ENCODE measurements around the gene UBAP2.

DNA sequence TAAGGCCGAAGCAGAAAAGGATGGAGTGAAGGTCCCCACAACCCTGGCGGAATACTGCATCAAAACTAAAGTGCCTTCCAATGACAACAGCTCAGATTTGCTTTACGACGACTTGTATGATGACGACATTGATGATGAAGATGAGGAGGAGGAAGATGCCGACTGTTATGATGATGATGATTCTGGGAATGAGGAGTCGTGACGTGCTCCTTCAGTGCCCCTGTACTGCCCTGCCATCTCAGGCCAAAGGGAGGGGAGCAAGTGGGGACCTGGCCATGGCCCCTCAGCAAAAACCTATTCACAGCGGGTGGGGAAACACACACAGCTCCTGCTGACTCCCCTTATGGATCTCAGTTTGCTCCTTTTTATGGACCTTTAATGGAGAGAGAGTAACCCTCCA is 131.7 kb downstream of the UBAP2 start:
- TF ChIP-seq CTCF (IDR thresholded peaks at IDR 0.05) (no peak), POLR2A (IDR thresholded peaks at IDR 0.05) (no peak)
